Gastroesophageal sphincter (tissue), 3 donors: ENCODE measurements around the gene ADAM10.

Experiments used
- CTCF ChIP-seq, 4 experiments: fragments of 200-600 bp in 2 of 4; fragments of 450-650 bp in 2 of 4; sonication (generic) in 1 of 4; IDR thresholded peaks; one replicate each; pipeline ENCODE4 v1.5.1; 2017 to 2019; ENCODE audit warnings: antibody characterized with exemption in 4 of 4, mild to moderate bottlenecking in 2 of 4, moderate library complexity in 2 of 4
- EP300 ChIP-seq: sonication (generic); formaldehyde crosslinking; IDR thresholded peaks from one replicate; pipeline ENCODE4 v1.6.1; 2017; ENCODE audit warnings: antibody characterized with exemption, mild to moderate bottlenecking
- POLR2A ChIP-seq, 2 donors: fragments of 450-650 bp; IDR thresholded peaks; one replicate each; pipeline ENCODE4 v1.6.1; 2017; ENCODE audit warnings: antibody characterized with exemption in 2 of 2, mild to moderate bottlenecking in 2 of 2, moderate library complexity in 1 of 2
- POLR2AphosphoS5 ChIP-seq: sonication (generic); formaldehyde crosslinking; IDR thresholded peaks from one replicate; pipeline ENCODE4 v1.6.1; 2017; ENCODE audit warnings: antibody characterized with exemption

DNA sequence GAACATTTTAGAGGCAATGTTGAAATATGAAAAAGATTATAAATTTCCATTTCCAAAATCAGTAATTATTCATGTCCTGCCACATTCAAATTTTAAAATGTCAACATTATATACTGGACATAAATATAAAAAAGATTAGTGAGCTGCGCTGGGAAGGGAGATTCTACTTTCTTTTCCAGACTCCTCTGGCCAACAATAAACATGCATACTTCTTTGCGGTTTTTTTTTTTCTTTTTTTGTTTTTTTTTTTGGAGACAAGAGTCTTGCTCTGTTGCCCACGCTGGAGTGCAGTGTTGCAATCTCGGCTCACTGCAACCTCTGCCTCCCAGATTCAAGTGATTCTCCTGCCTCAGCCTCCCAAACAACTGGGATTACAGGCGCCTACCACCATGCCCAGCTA lies 105.5 kb downstream of the ADAM10 start:
- no peak for TF ChIP-seq CTCF (IDR thresholded peaks at IDR 0.05)
- TF ChIP-seq POLR2AphosphoS5: no peak
- TF ChIP-seq POLR2A (IDR thresholded peaks at IDR 0.05): no peak
- TF ChIP-seq EP300: no peak
